ENCODE data around the gene EML6. TPM values are rescaled to one million over a fixed set of nuclear protein-coding genes. Genes with fewer than 3 reads are reported as not detected.

EML6 gene
- total RNA-seq, 4 donors from 2014 or later = 0.63 to 9.0 (median 1.2) TPM

GRCh38 chr2:54955358-54956110 is 232.1 kb downstream of the EML6 start:
- ATAC-seq (ENCODE audit: low FRiP score) (no peak), DNase-seq (ENCODE audit: low spot score) (no peak)
- TF ChIP-seq, protein P1, sequence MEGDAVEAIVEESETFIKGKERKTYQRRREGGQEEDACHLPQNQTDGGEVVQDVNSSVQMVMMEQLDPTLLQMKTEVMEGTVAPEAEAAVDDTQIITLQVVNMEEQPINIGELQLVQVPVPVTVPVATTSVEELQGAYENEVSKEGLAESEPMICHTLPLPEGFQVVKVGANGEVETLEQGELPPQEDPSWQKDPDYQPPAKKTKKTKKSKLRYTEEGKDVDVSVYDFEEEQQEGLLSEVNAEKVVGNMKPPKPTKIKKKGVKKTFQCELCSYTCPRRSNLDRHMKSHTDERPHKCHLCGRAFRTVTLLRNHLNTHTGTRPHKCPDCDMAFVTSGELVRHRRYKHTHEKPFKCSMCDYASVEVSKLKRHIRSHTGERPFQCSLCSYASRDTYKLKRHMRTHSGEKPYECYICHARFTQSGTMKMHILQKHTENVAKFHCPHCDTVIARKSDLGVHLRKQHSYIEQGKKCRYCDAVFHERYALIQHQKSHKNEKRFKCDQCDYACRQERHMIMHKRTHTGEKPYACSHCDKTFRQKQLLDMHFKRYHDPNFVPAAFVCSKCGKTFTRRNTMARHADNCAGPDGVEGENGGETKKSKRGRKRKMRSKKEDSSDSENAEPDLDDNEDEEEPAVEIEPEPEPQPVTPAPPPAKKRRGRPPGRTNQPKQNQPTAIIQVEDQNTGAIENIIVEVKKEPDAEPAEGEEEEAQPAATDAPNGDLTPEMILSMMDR (IDR thresholded peaks at IDR 0.05) = no peak

DNA sequence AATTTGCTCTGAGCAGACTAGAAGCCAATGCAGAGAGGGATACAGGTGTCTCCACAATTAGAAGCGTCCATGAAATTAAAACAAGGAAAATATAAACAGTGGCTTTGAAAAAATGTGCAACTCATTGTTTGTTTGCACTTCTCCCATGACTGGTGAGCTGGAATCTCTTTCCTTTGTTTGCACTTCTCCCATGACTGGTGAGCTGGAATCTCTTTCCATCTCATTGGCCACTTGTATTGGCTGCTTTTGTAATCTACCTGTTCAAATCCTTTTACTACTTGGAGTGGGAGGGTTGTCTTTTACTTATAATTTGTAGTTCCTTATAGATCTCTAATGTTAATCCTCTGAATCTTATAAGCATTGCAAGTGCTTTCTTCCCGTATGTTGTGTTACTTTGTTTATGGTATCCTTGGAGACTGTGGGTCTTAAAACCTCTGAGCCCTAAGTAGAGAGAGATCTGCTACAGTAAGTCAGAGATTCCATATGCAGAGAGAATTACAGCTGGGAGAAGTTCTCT is 232.7 kb downstream of the EML6 start:
- TF ChIP-seq, protein P1 (IDR thresholded peaks at IDR 0.05) = no peak
- ATAC-seq (ENCODE audit: low FRiP score) (no peak), DNase-seq (ENCODE audit: low spot score) (no peak)

DNA sequence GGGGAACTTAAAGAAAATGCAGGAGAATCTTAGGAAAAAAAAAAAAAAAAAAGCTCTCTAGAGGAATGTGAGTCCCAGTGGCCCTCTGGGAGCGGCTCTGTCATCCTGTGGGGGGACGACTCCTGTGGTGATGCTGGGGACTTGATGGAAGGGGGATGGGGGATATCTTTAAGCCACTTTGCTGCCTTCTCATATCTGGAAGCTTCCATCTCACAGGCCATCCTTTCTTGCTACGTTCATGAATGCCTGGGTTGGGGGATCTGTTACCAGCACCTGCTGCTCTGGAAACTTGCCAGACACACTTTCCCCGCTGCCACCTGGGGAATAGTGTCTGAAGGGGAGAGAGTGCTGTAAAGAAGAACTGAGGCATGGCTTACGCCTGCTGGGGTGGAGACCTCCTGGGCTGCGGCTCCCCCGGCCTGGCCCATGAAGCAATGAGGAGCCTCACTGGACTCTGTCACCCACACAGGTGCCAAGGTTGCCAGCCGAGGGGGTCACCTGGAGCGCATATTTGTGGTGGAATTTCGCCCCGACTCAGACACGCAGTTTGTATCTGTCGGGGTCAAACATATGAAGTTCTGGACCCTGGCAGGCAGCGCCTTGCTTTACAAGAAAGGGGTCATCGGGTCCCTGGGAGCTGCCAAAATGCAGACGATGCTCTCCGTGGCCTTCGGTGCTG is 234.0 kb downstream of the EML6 start:
- no peak for DNase-seq (ENCODE audit: low spot score)
- TF ChIP-seq, protein P1 (IDR thresholded peaks at IDR 0.05) = no peak
- no peak for ATAC-seq (ENCODE audit: low FRiP score)

DNA sequence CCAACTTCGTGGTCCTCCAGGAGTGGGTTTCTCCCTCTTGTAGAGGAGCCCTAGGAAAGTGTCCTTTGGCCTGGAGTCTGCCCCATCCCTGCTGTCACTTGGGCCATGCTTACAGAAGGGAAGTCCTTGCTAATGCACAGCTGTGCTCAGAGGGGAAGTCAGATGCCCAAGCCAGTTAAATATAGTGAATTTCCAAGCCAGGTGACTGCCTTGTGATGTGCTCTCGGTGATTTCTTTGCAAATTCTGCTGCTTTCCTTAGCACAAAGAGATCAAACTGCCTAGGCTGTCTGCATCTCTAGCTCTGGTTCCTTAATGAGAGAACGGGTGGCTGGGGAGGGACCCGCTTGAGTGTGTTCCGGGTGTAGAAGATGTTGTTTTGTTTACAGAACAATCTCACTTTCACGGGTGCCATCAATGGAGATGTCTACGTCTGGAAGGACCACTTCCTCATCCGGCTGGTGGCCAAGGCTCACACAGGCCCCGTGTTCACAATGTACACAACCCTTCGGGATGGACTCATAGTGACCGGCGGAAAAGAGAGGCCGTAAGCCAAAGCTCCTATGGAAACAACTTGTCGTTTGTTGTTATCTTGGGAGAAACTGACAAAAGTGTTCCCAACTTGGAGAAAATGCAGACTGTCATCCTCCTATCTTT is 235.4 kb downstream of the EML6 start:
- DNase-seq (ENCODE audit: low spot score) (no peak), ATAC-seq (ENCODE audit: low FRiP score) (no peak)
- TF ChIP-seq, protein P1 (IDR thresholded peaks at IDR 0.05) = no peak

DNA sequence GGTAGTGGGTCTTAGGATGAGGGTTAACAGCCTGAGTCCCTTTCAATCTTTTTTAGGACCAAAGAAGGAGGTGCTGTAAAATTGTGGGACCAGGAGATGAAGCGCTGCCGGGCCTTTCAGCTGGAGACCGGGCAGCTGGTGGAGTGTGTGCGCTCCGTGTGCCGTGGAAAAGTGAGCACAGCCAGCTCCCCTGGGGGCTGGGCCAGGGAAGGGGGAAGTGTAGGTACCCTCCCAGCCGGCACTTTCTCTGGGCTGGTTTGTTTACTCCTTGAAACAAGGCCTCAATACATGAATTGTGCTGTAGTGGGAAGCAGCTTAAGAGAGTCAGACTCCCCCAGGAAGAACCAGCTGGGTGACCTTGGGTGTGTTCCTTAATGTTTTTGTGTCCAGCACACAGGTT is 236.7 kb downstream of the EML6 start:
- ATAC-seq (ENCODE audit: low FRiP score) = no peak
- DNase-seq (ENCODE audit: low spot score) = no peak
- TF ChIP-seq, protein P1 (IDR thresholded peaks at IDR 0.05) = no peak

DNA sequence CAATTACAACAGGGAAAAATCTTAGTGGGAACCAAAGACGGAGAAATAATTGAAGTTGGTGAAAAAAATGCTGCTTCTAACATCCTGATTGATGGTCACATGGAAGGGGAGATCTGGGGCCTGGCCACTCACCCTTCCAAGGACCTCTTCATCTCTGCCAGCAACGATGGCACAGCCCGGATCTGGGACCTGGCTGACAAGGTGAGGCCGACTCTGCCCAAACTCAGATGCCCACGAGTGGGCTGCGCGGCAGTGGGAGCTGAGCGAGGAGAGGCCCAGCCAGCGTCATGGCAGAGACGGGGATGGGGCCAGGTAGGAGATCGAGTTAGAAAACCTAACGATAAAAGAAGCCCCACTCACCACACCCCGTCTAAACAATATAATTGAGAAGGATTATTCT is 239.0 kb downstream of the EML6 start:
- ATAC-seq (ENCODE audit: low FRiP score) (no peak), DNase-seq (ENCODE audit: low spot score) (no peak)
- TF ChIP-seq, protein P1 (IDR thresholded peaks at IDR 0.05) = no peak
